IPS DF 6.9 (cell line): Measurements from ENCODE around the gene RAD51B.

Experiments
- DNase-seq: peaks from one replicate; pipeline ENCODE4 v3.0.0-alpha.2; 2013; ENCODE audit warnings: low read depth, low spot score
- H3K27ac ChIP-seq: one replicate; pipeline ENCODE4 v1.5.1; 2013; ENCODE audit warnings: low read length, control low read depth
- H3K27me3 ChIP-seq: 2 replicates; pipeline ENCODE4 v1.6.1; 2013; ENCODE audit warnings: mild to moderate bottlenecking, low read length; ENCODE audit not compliant: control insufficient read depth, insufficient read depth
- H3K36me3 ChIP-seq: 2 replicates; pipeline ENCODE4 v1.6.1; 2013; ENCODE audit warnings: low read length; ENCODE audit not compliant: control insufficient read depth, insufficient read depth
- H3K4me1 ChIP-seq: 2 replicates; pipeline ENCODE4 v1.6.1; 2013; ENCODE audit warnings: low read length; ENCODE audit not compliant: control insufficient read depth, insufficient read depth
- H3K4me3 ChIP-seq: 2 replicates; pipeline ENCODE4 v1.5.1; 2013; ENCODE audit warnings: mild to moderate bottlenecking, low read length
- H3K9me3 ChIP-seq: 2 replicates; pipeline ENCODE4 v1.6.1; 2013; ENCODE audit warnings: low read length, inconsistent platforms; ENCODE audit not compliant: control insufficient read depth, insufficient read depth
- WGBS: extraction: QIAGEN DNeasy Blood & Tissue Kit; methylation state at CpG from one replicate; pipeline ENCODE4 v1.1.7; 2013; ENCODE audit warnings: mixed read lengths, missing lambda C conversion rate; ENCODE audit not compliant: insufficient read length, insufficient coverage; 5-methylcytosine and 5-hydroxymethylcytosine counted together

RAD51B gene

DNA sequence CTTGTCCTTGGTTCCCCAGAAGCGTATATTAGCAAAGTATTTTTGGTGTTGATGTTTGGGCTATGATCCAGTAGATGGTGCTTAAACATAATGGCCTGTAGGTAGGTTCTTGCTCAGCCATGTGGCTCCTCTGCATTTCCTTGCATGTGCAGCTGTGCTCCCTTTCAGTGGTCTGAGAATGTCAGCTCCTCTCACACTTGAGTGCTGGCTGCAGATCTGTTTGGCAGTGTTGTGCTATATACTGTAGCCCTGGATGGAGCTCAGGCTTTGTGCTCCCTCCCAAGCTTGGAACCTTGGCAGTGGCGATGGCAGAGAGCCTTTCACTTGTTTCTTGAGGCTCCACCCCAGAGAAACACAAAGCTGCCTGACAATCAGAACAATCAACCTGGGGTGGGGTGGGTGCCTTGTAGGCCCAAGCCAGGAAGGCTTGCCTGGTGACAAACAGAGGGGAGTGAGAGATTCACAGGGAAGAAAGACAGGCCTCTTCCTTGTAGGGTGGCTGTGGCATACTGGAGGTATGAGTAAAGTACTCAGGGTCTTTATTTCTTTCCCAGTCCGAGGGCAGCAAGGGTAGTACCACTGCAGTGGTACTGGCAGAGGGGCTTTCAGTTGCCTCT is 255.3 kb downstream of the RAD51B start:
- no peak overlapping the region for H3K27ac ChIP-seq
- no peak for DNase-seq

GRCh38 chr14:68075382-68076029 is 255.9 kb downstream of the RAD51B start:
- H3K4me1 ChIP-seq, result peaks cover 3% of the 10 kb centered on the region; the same call in 1 of the 2 replicates
- H3K4me3 ChIP-seq, result no peak overlapping the region
- no peak for DNase-seq
- H3K9me3 ChIP-seq, result no peaks in the 10 kb centered on the region
- H3K27me3 ChIP-seq, result no peaks in the 10 kb centered on the region
- no peak overlapping the region for H3K27ac ChIP-seq
- WGBS, result no CpG with 5 or more reads among the region's 5 CpGs
- H3K36me3 ChIP-seq, result no peaks in the 10 kb centered on the region

More for the DNA sequence above, 255.3 kb downstream of the RAD51B start:
- Histone ChIP-seq H3K36me3 (no peaks in the 10 kb centered on the region), H3K4me1 (peaks cover 3% of the 10 kb centered on the region; the same call in 1 of the 2 replicates), H3K4me3 (no peak overlapping the region), H3K9me3 (no peaks in the 10 kb centered on the region), H3K27me3 (no peaks in the 10 kb centered on the region)
- no CpG with 5 or more reads among the region's 3 CpGs for WGBS

GRCh38 chr14:68076451-68076850 is 256.9 kb downstream of the RAD51B start:
- no CpG with 5 or more reads among the region's 1 CpG for WGBS
- Histone ChIP-seq H3K9me3 (no peaks in the 10 kb centered on the region), H3K27me3 (no peaks in the 10 kb centered on the region), H3K27ac (no peak overlapping the region), H3K4me3 (no peak overlapping the region), H3K36me3 (no peaks in the 10 kb centered on the region), H3K4me1 (peaks cover 3% of the 10 kb centered on the region; the same call in 1 of the 2 replicates)
- no peak for DNase-seq

- no peak for DNase-seq
- Histone ChIP-seq H3K4me1 (peaks cover 3% of the 10 kb centered on the region; the same call in 1 of the 2 replicates), H3K36me3 (no peaks in the 10 kb centered on the region), H3K9me3 (no peaks in the 10 kb centered on the region), H3K27me3 (no peaks in the 10 kb centered on the region), H3K27ac (no peak overlapping the region), H3K4me3 (no peak overlapping the region)
These were observed 260.5 kb downstream of the RAD51B start for GRCh38 chr14:68079941-68080697.

- Histone ChIP-seq H3K27ac (no peak overlapping the region), H3K36me3 (no peaks in the 10 kb centered on the region), H3K4me1 (peaks cover 2% of the 10 kb centered on the region; the same call in 1 of the 2 replicates), H3K27me3 (no peaks in the 10 kb centered on the region), H3K9me3 (no peaks in the 10 kb centered on the region), H3K4me3 (no peak overlapping the region)
- no peak for DNase-seq
- WGBS, result no CpG with 5 or more reads among the region's 5 CpGs
These were observed 261.9 kb downstream of the RAD51B start for GRCh38 chr14:68081489-68081888.

DNA sequence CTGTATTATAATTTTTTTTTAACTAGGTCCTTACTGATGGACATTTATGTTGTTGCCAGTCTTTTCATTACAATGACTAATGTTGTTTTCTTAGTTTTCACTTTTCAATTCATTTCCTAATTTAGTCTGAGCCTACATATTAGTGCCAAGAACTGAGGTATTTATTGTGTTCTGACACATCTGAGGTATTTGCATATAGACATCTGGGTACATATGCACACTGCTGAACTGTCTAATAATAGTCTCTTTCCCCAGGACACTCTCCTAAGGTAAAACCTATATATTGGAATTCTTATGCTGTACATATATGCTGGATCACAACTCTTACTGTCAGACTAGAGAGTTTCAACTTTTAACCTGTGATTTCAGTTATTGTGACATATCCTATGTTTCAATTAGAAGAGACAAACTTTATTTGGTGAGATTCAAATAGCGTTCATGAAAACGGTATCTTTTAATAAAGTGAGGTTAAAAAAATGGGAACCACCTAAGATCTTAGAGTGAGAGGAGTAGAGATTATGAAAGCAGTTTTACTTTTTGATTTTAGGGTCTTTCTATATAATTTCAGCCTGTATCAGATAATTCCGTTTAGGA is 263.2 kb downstream of the RAD51B start:
- whole genome bisulfite sequencing, result 100% methylated on average over 2 of the region's 3 CpGs
- Histone ChIP-seq H3K4me3 (no peak overlapping the region), H3K4me1 (peaks cover 2% of the 10 kb centered on the region; the same call in 1 of the 2 replicates), H3K36me3 (no peaks in the 10 kb centered on the region), H3K27me3 (no peaks in the 10 kb centered on the region), H3K9me3 (no peaks in the 10 kb centered on the region), H3K27ac (no peak overlapping the region)
- DNase-seq, result no peak

GRCh38 chr14:68084256-68084655 is 264.7 kb downstream of the RAD51B start:
- Histone ChIP-seq H3K9me3 (no peaks in the 10 kb centered on the region), H3K36me3 (no peaks in the 10 kb centered on the region), H3K27ac (no peak overlapping the region), H3K27me3 (no peaks in the 10 kb centered on the region), H3K4me1 (peaks cover 2% of the 10 kb centered on the region; the same call in 1 of the 2 replicates), H3K4me3 (no peak overlapping the region)
- DNase-seq, result no peak

DNA sequence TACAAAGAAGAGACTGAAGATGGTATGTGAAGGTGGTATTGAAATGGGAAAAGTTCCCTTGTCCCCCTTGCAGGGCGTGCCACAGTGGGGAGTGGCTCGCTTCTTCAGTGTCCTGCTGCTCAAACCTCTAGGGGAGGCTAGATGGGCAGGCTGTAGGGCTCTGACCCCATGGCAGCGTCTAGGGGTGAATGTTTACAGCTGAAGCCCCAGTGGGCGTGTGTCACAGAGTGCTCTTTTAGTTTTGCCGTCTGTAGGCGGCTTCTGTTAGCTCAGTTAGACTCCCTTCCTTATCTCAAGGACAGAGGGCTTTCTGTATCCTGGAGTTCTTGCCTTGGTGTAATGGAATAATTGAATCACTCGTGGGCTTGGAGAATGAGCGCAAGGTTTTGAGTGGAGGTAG is 266.2 kb downstream of the RAD51B start:
- peaks cover 2% of the 10 kb centered on the region; the same call in 1 of the 2 replicates for H3K4me1 ChIP-seq
- H3K27me3 ChIP-seq, result no peaks in the 10 kb centered on the region
- H3K27ac ChIP-seq, result no peak overlapping the region
- no peaks in the 10 kb centered on the region for H3K9me3 ChIP-seq
- no peaks in the 10 kb centered on the region for H3K36me3 ChIP-seq
- no peak overlapping the region for H3K4me3 ChIP-seq
- no peak for DNase-seq
- WGBS, result no CpG with 5 or more reads among the region's 8 CpGs

GRCh38 chr14:68088451-68088854 is 268.9 kb downstream of the RAD51B start:
- H3K4me3 ChIP-seq, result no peak overlapping the region
- H3K27me3 ChIP-seq, result no peaks in the 10 kb centered on the region
- DNase-seq, result no peak
- no peaks in the 10 kb centered on the region for H3K9me3 ChIP-seq
- no peaks in the 10 kb centered on the region for H3K36me3 ChIP-seq
- 100% methylated on average over 3 of the region's 5 CpGs for WGBS
- H3K4me1 ChIP-seq, result peaks cover 2% of the 10 kb centered on the region; the same call in 1 of the 2 replicates
- no peak overlapping the region for H3K27ac ChIP-seq

- H3K9me3 ChIP-seq, result no peaks in the 10 kb centered on the region
- no peak overlapping the region for H3K27ac ChIP-seq
- no peaks in the 10 kb centered on the region for H3K36me3 ChIP-seq
- H3K4me1 ChIP-seq, result peaks cover 2% of the 10 kb centered on the region; the same call in 1 of the 2 replicates
- no peaks in the 10 kb centered on the region for H3K27me3 ChIP-seq
- no peak for DNase-seq
- H3K4me3 ChIP-seq, result no peak overlapping the region
- no CpG with 5 or more reads among the region's 5 CpGs for WGBS
These were observed 269.7 kb downstream of the RAD51B start for GRCh38 chr14:68089146-68089731.
